Glutamatergic neuron (in vitro differentiated cells): ENCODE data around the gene CCDC188. TPM values are rescaled to one million over a fixed set of nuclear protein-coding genes. Genes with fewer than 3 reads are reported as not detected.

Experiments used
- DNase-seq: peaks from one replicate; pipeline ENCODE4 v3.0.0; 2022
- H3K27ac Mint-ChIP-seq: one replicate; pipeline ENCODE4 v1.8.0; 2020; ENCODE audit warnings: mild to moderate bottlenecking, mixed read lengths, inconsistent platforms; ENCODE audit not compliant: unreplicated experiment
- H3K27me3 Mint-ChIP-seq: one replicate; pipeline ENCODE4 v1.8.0; 2020; ENCODE audit warnings: mild to moderate bottlenecking, moderate library complexity, mixed read lengths, inconsistent platforms; ENCODE audit not compliant: unreplicated experiment
- H3K36me3 Mint-ChIP-seq: one replicate; pipeline ENCODE4 v1.8.0; 2020; ENCODE audit warnings: mild to moderate bottlenecking, mixed read lengths, inconsistent platforms; ENCODE audit not compliant: unreplicated experiment
- H3K4me1 Mint-ChIP-seq: one replicate; pipeline ENCODE4 v1.8.0; 2020; ENCODE audit warnings: mild to moderate bottlenecking, low read depth, mixed read lengths, inconsistent platforms; ENCODE audit not compliant: unreplicated experiment
- H3K4me3 Mint-ChIP-seq: one replicate; pipeline ENCODE4 v1.8.0; 2020; ENCODE audit warnings: mild to moderate bottlenecking, mixed read lengths, inconsistent platforms; ENCODE audit not compliant: unreplicated experiment
- H3K9me3 Mint-ChIP-seq: one replicate; pipeline ENCODE4 v1.8.0; 2020; ENCODE audit warnings: mild to moderate bottlenecking, moderate library complexity, mixed read lengths, inconsistent platforms; ENCODE audit not compliant: unreplicated experiment
- CTCF ChIP-seq: fragments of 200-600 bp; sonication (generic); IDR thresholded peaks from one replicate; pipeline ENCODE4 v1.5.0; 2021; ENCODE audit not compliant: partially characterized antibody, unreplicated experiment
- total RNA-seq: library from RNA; stranded (reverse); fragmentation: NEBNext Ultra II Directional; extraction: Animal tissue kit (Norgen Biotek cat#: 25700); gene quantifications from one replicate; pipeline ENCODE4 v1.2.1, GENCODE V29; 2021; ENCODE audit not compliant: unreplicated experiment

CCDC188 gene
- total RNA-seq, 1 donor from 2014 or later: 0.54 TPM

- Mint-ChIP-seq H3K27me3 (peaks cover 21% of the 10 kb centered on the region), H3K36me3 (no peaks in the 10 kb centered on the region), H3K4me1 (peaks cover 9% of the 10 kb centered on the region), H3K27ac (peak overlapping the region; percentile 80), H3K4me3 (no peak overlapping the region), H3K9me3 (peaks cover 3% of the 10 kb centered on the region)
- DNase-seq: peak; percentile 42
- peak; percentile 71 for TF ChIP-seq CTCF
These were observed 39.7 kb downstream of the CCDC188 start for GRCh38 chr22:20111045-20111688.

GRCh38 chr22:20110359-20110985 lies 40.4 kb downstream of the CCDC188 start:
- Mint-ChIP-seq H3K4me1 (peaks cover 15% of the 10 kb centered on the region), H3K27ac (peak overlapping the region; percentile 80), H3K36me3 (no peaks in the 10 kb centered on the region), H3K27me3 (peaks cover 21% of the 10 kb centered on the region), H3K4me3 (no peak overlapping the region), H3K9me3 (peaks cover 3% of the 10 kb centered on the region)
- peak; percentile 8 for DNase-seq
- TF ChIP-seq CTCF: no peak

- peak; percentile 15 for DNase-seq
- H3K27ac Mint-ChIP-seq: no peak overlapping the region
- H3K4me3 Mint-ChIP-seq: no peak overlapping the region
These were observed 41.2 kb downstream of the CCDC188 start for GRCh38 chr22:20109411-20110358.

GRCh38 chr22:20108757-20109230 lies 42.1 kb downstream of the CCDC188 start:
- H3K36me3 Mint-ChIP-seq: no peaks in the 10 kb centered on the region
- DNase-seq: peak; percentile 12
- H3K9me3 Mint-ChIP-seq: peaks cover 6% of the 10 kb centered on the region
- peaks cover 16% of the 10 kb centered on the region for H3K27me3 Mint-ChIP-seq
- H3K4me3 Mint-ChIP-seq: no peak overlapping the region
- peaks cover 26% of the 10 kb centered on the region for H3K4me1 Mint-ChIP-seq
- no peak for TF ChIP-seq CTCF
- H3K27ac Mint-ChIP-seq: peak overlapping the region; percentile 67

More at GRCh38 chr22:20109411-20110358, 41.2 kb downstream of the CCDC188 start:
- TF ChIP-seq CTCF: no peak
- H3K4me1 Mint-ChIP-seq: peaks cover 21% of the 10 kb centered on the region
- peaks cover 6% of the 10 kb centered on the region for H3K9me3 Mint-ChIP-seq
- no peaks in the 10 kb centered on the region for H3K36me3 Mint-ChIP-seq
- peaks cover 19% of the 10 kb centered on the region for H3K27me3 Mint-ChIP-seq
